HepG2 (cell line): Measurements from ENCODE around the gene FBXL12. TPM values are rescaled to one million over a fixed set of nuclear protein-coding genes. Genes with fewer than 3 reads are reported as not detected.

ENCODE experiments used
- ATAC-seq: fragments of 200-7000 bp; cut with Tn5 transposase; 3 replicates; pipeline ENCODE4 v1.9.1; 2020; ENCODE audit warnings: mild to moderate bottlenecking, moderate library complexity
- Bru-seq: library from RNA; stranded (reverse); fragments of 400-500 nt; gene quantifications from one replicate; lab custom pipeline; 2021; lab: Mats Ljungman, UMichigan
- BruChase-seq, 2 experiments: library from RNA; stranded (reverse); fragments of 400-500 nt; gene quantifications; one replicate each; lab custom pipeline; 2021; lab: Mats Ljungman, UMichigan
- BruUV-seq: library from RNA; stranded (reverse); fragments of 400-500 nt; replicated peaks from 2 replicates; lab custom pipeline; 2021; lab: Mats Ljungman, UMichigan
- CTCF ChIA-PET: fragments of 300-600 bp; formaldehyde crosslinking; extraction: SDS; loops from one replicate; lab custom pipeline; 2021; ENCODE audit warnings: low total read pairs, inconsistent platforms, low intra/inter-chr PET ratio; lab: Yijun Ruan, JAX
- POLR2A ChIA-PET: fragments of 350-600 bp; sonication (Branson Sonifier 250); formaldehyde crosslinking; loops from one replicate; lab custom pipeline; 2020; ENCODE audit warnings: antibody characterized with exemption, inconsistent platforms; lab: Yijun Ruan, JAX
- DNase-seq: peaks from one replicate; pipeline ENCODE4 v3.0.0-alpha.2; 2015; ENCODE audit warnings: low spot score
- FAIRE-seq: peaks from 3 replicates; lab custom pipeline; 2011; peaks lifted over from hg19 to GRCh38; lab: Jason Lieb, UNC
- H2AFZ ChIP-seq: one replicate; pipeline ENCODE4 v1.6.1; 2011; ENCODE audit warnings: low read length, inconsistent platforms
- H3K27ac ChIP-seq: fragments of 300-600 bp; 3 replicates; pipeline ENCODE4 v1.8.0; 2011; ENCODE audit warnings: mixed run types, mild to moderate bottlenecking, mixed read lengths, low read length, inconsistent platforms; ENCODE audit not compliant: insufficient read depth; ENCODE audit errors: extremely low read length
- H3K27me3 ChIP-seq, 2 experiments: fragments of 200-600 bp in 1 of 2; 2 replicates in 1 of 2; 3 replicates in 1 of 2; pipeline versions ENCODE4 v1.6.0 to v1.8.0; 2011; ENCODE audit warnings: low read length in 2 of 2, mild to moderate bottlenecking in 2 of 2, moderate library complexity in 2 of 2, inconsistent platforms in 1 of 2; ENCODE audit not compliant: insufficient read depth in 2 of 2, control insufficient read depth in 1 of 2
- H3K36me3 ChIP-seq, 2 experiments: fragments of 200-600 bp in 1 of 2; replicated peaks in 1 of 2; 2 replicates in 1 of 2; 3 replicates in 1 of 2; pipeline versions ENCODE4 v1.5.1 to v1.8.0; 2011; ENCODE audit warnings: low read length in 2 of 2, inconsistent platforms in 1 of 2; ENCODE audit not compliant: insufficient read depth in 2 of 2, control insufficient read depth in 1 of 2
- H3K4me1 ChIP-seq: 2 replicates; pipeline ENCODE4 v1.5.1; 2012; ENCODE audit warnings: low read length, inconsistent platforms; ENCODE audit not compliant: insufficient read depth
- H3K4me2 ChIP-seq: 2 replicates; pipeline ENCODE4 v1.6.0; 2011; ENCODE audit warnings: low read depth, low read length, inconsistent platforms
- H3K4me3 ChIP-seq, 3 experiments: fragments of 200-600 bp in 1 of 3; sonication (generic), shearing (Covaris generic) in 1 of 3; replicated peaks in 1 of 3; 2 replicates each; pipeline ENCODE4 v1.5.1; 2011 to 2016; ENCODE audit warnings: low read length in 3 of 3, inconsistent platforms in 2 of 3, low read depth in 2 of 3, mild to moderate bottlenecking in 2 of 3, control low read depth in 1 of 3, mixed read lengths in 1 of 3; ENCODE audit not compliant: insufficient read depth in 1 of 3
- H3K79me2 ChIP-seq: one replicate; pipeline ENCODE4 v1.6.1; 2011; ENCODE audit warnings: low read length, inconsistent platforms; ENCODE audit not compliant: insufficient read depth
- H3K9ac ChIP-seq: 2 replicates; pipeline ENCODE4 v1.6.0; 2011; ENCODE audit warnings: mild to moderate bottlenecking, low read depth, low read length, inconsistent platforms; ENCODE audit not compliant: insufficient read depth
- H3K9me3 ChIP-seq: 2 replicates; pipeline ENCODE4 v1.5.1; 2012; ENCODE audit warnings: mild to moderate bottlenecking, low read length
- H4K20me1 ChIP-seq: 2 replicates; pipeline ENCODE4 v1.6.0; 2011; ENCODE audit warnings: inconsistent platforms, mild to moderate bottlenecking, low read length, moderate library complexity; ENCODE audit not compliant: insufficient read depth
- AFF4 ChIP-seq: sonication (generic); formaldehyde crosslinking; IDR thresholded peaks from 2 replicates; pipeline ENCODE4 v1.4.0; 2020; ENCODE audit warnings: missing genetic modification reagents
- HMGXB4 ChIP-seq, 2 experiments: sonication (generic) in 1 of 2; formaldehyde crosslinking in 1 of 2; IDR thresholded peaks; 2 replicates each; pipeline versions ENCODE4 v1.4.0 to v1.6.1; 2018 to 2020; ENCODE audit warnings: missing genetic modification reagents in 2 of 2, borderline replicate concordance in 1 of 2, low read depth in 1 of 2, mild to moderate bottlenecking in 1 of 2, missing biosample characterization in 1 of 2
- ISL2 ChIP-seq: sonication (generic); formaldehyde crosslinking; IDR thresholded peaks from 2 replicates; pipeline ENCODE4 v1.5.0; 2020; ENCODE audit warnings: missing genetic modification reagents
- ZNF12 ChIP-seq: sonication (generic); formaldehyde crosslinking; IDR thresholded peaks from 2 replicates; pipeline ENCODE4 v1.5.0; 2020; ENCODE audit warnings: missing genetic modification reagents
- ZNF652 ChIP-seq: IDR thresholded peaks from 2 replicates; pipeline ENCODE4 v1.6.1; 2016; ENCODE audit warnings: low read depth, borderline replicate concordance
- WGBS: methylation state at CpG from one replicate; pipeline ENCODE4 v1.1.6; 2017; ENCODE audit warnings: low lambda C conversion rate; 5-methylcytosine and 5-hydroxymethylcytosine counted together
- in situ Hi-C: cut with HindIII; loops from 2 replicates; pipeline ENCODE4 v1.10.0; 2017; ENCODE audit warnings: low pct_unique_long_range_greater_than_20kb; ENCODE audit not compliant: extremely low pct_ligation_motif_present
- intact Hi-C: fragments of 100-400 bp; cut with micrococcal nuclease; formaldehyde crosslinking; loops from one replicate; pipeline ENCODE4 v1.10.0; 2022; ENCODE audit not compliant: unreplicated experiment
- long read RNA-seq, 2 experiments: library from RNA in 1 of 2; library from polyadenylated mRNA in 1 of 2; stranded (forward) in 1 of 2; unstranded in 1 of 2; transcript quantifications; one replicate each; pipeline ENCODE4 v2.0.0, GENCODE V29; 2019 to 2022
- polyA minus RNA-seq, 3 experiments: library from RNA; depleted of rRNA, polyadenylated mRNA; stranded (reverse); fragments of >200 nt; gene quantifications; 2 replicates each; pipeline ENCODE4 v1.2.3, GENCODE V29; 2011; ENCODE audit warnings: low replicate concordance in 1 of 3
- polyA plus RNA-seq, 8 experiments: library from polyadenylated mRNA; depleted of rRNA in 3 of 8; stranded (reverse) in 7 of 8; unstranded in 1 of 8; fragments of >200 nt; fragmentation: Illumina TruSeq in 4 of 8; extraction: Trizol in 4 of 8; gene quantifications; 2 replicates each; pipeline versions ENCODE4 v1.2.1 to v1.2.3, GENCODE V29; 2011 to 2016; ENCODE audit warnings: low read depth in 4 of 8, missing spikeins in 1 of 8, mixed read lengths in 1 of 8; ENCODE audit not compliant: insufficient read depth in 1 of 8
- total RNA-seq, 5 experiments: library from RNA; depleted of rRNA; stranded (reverse); fragments of >200 nt; fragmentation: Illumina TruSeq; extraction: Trizol; gene quantifications; 2 replicates each; pipeline ENCODE4 v1.2.3, GENCODE V29; 2016; ENCODE audit warnings: low read depth in 1 of 5
- TF ChIP-seq, protein P1 (sequence below): sonication (generic); IDR thresholded peaks from 2 replicates; pipeline ENCODE4 v1.6.1; 2016; ENCODE audit warnings: low read depth, borderline replicate concordance

The FBXL12 gene, protein sequence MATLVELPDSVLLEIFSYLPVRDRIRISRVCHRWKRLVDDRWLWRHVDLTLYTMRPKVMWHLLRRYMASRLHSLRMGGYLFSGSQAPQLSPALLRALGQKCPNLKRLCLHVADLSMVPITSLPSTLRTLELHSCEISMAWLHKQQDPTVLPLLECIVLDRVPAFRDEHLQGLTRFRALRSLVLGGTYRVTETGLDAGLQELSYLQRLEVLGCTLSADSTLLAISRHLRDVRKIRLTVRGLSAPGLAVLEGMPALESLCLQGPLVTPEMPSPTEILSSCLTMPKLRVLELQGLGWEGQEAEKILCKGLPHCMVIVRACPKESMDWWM
- total RNA-seq (2016; rRNA removed; fragmentation: Illumina TruSeq; extraction: Trizol) (19.0 and 20.4 TPM in 2 replicates), polyA plus RNA-seq (2011; rRNA removed) (23.1 and 30.1 TPM in 2 replicates), polyA minus RNA-seq (2011; rRNA and poly(A)+ RNA removed; ENCODE audit: low replicate concordance) (9.7 and 38.5 TPM in 2 replicates), Bru-seq, nascent RNA (percentile 71 among the genes with signal in this experiment), BruChase-seq, experiment 1, labeled RNA remaining after a 6-hour chase (percentile 71 among the genes with signal in this experiment), BruChase-seq, experiment 2, labeled RNA remaining after a 2-hour chase (percentile 72 among the genes with signal in this experiment)
- total RNA-seq (2016; cell fraction: cytosol; rRNA removed; fragmentation: Illumina TruSeq; extraction: Trizol; ENCODE audit: low read depth), result 6.1 and 6.2 TPM in 2 replicates
- total RNA-seq (2016; cell fraction: insoluble cytoplasmic fraction; rRNA removed; fragmentation: Illumina TruSeq; extraction: Trizol), result 15.4 and 21.7 TPM in 2 replicates
- total RNA-seq (2016; cell fraction: membrane; rRNA removed; fragmentation: Illumina TruSeq; extraction: Trizol), result 9.7 and 12.3 TPM in 2 replicates
- total RNA-seq (2016; cell fraction: nucleus; rRNA removed; fragmentation: Illumina TruSeq; extraction: Trizol), result 18.7 and 20.1 TPM in 2 replicates
- polyA plus RNA-seq (2011; cell fraction: cytosol; rRNA removed), result 15.4 and 23.3 TPM in 2 replicates
- polyA plus RNA-seq (2011; cell fraction: nucleus; rRNA removed), result 56.0 and 59.0 TPM in 2 replicates
- polyA plus RNA-seq (2012), result 17.5 and 22.5 TPM in 2 replicates
- 2.6 and 3.8 TPM in 2 replicates for polyA plus RNA-seq (2016; cell fraction: cytosol; fragmentation: Illumina TruSeq; extraction: Trizol; ENCODE audit: low read depth)
- 21.5 and 27.0 TPM in 2 replicates for polyA plus RNA-seq (2016; cell fraction: insoluble cytoplasmic fraction; fragmentation: Illumina TruSeq; extraction: Trizol; ENCODE audit: low read depth)
- 7.6 and 8.6 TPM in 2 replicates for polyA plus RNA-seq (2016; cell fraction: membrane; fragmentation: Illumina TruSeq; extraction: Trizol; ENCODE audit: low read depth)
- 35.6 and 40.1 TPM in 2 replicates for polyA plus RNA-seq (2016; cell fraction: nucleus; fragmentation: Illumina TruSeq; extraction: Trizol; ENCODE audit: insufficient read depth, low read depth)
- 10.0 and 11.3 TPM in 2 replicates for polyA minus RNA-seq (2011; cell fraction: cytosol; rRNA and poly(A)+ RNA removed)
- 25.1 and 28.3 TPM in 2 replicates for polyA minus RNA-seq (2011; cell fraction: nucleus; rRNA and poly(A)+ RNA removed)
- long read RNA-seq, experiment 1, transcript FBXL12-206 (3 exons, 1,843 nt), result minor isoform, 12 of 69 reads
- long read RNA-seq, experiment 1, transcript FBXL12-205 (2 exons, 1,736 nt), result minor isoform, 7 of 69 reads
- long read RNA-seq, experiment 1, transcript FBXL12-201 (3 exons, 1,852 nt), result major isoform, 36 of 69 reads
- long read RNA-seq, experiment 1, partial matches to known transcripts, result 0 of 69 reads
- long read RNA-seq, experiment 1, other reads (novel, unspliced or antisense), result 2 of 69 reads
- long read RNA-seq, experiment 2, transcript FBXL12-201 (3 exons, 1,852 nt), result major isoform, 24 of 55 reads
- long read RNA-seq, experiment 2, transcript FBXL12-205 (2 exons, 1,736 nt), result minor isoform, 6 of 55 reads
- long read RNA-seq, experiment 2, transcript FBXL12-206 (3 exons, 1,843 nt), result minor isoform, 10 of 55 reads
- long read RNA-seq, experiment 2, partial matches to known transcripts, result 1 of 55 reads
- long read RNA-seq, experiment 2, other reads (novel, unspliced or antisense), result 11 of 55 reads

DNA sequence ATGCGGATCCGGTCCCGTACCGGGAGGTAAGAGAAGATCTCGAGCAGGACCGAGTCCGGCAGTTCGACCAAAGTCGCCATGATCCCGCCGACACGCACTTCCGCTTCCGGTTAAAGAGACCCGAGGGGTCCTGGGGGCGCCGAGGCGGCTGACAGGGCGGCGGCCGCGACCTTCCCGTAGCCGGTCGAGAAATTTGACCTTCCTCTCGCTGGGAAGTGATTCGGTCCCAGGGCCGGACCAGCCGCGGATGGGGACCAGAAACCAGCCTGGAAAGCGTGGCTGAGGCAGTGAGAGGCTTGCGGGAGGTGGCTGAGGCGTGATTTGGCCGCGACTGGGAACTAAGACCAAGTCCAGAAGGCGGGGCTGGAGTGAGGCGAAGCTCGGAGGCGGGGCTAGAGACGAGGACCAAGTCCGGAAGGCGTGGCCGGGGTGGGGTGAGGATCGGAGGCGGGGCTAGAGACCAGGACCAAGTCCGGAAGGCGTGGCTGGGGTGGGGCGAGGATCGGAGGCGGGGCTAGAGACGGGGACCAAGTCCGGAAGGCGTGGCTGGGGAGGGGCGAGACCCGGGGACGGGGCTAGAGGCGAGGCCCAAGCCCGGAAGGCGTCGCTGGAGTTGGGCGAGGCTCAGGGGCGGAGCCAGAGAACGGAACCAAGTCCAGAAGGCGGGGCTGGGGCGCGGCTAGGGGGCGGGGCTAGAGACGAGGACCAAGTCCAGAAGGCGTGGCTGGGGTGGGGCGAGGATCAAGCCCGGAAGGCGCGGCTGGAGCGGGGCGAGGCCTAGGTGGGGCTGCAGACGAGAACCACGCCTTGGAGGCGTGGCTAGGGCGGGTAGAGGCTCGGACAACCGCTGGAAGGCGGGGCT, at the start of gene FBXL12:
TSS of gene FBXL12 (minus strand) at position 346 of the 862 bp plus-strand sequence. CDS start at position 80, 266 bp downstream.
- DNase-seq (peak; percentile 97), ATAC-seq (peak; percentile 87), FAIRE-seq (peak; percentile 82)
- CTCF ChIA-PET, result no interaction called here
- Histone ChIP-seq H3K4me1 (peaks cover 33% of the 10 kb centered on the region), H3K9me3 (no peaks in the 10 kb centered on the region; the same call in 1 of the 2 replicates), H3K9ac (peak within 1 kb of the TSS; percentile 91), H3K27ac (peak within 1 kb of the TSS; percentile 93), H3K36me3 (peaks cover 2 to 4% of the 10 kb centered on the region in 2 experiments; a peak in 3 of 5 replicates), H3K27me3 (no peaks in the 10 kb centered on the region; a peak in 1 of 5 replicates), H4K20me1 (peaks cover 6% of the 10 kb centered on the region; the same call in 1 of the 2 replicates), H3K4me3 (peak within 1 kb of the TSS; percentile 81 to 95 (median 84)), H3K79me2 (peaks cover 31% of the 10 kb centered on the region), H3K4me2 (peak within 1 kb of the TSS; percentile 78), H2AFZ (no peak within 1 kb of the TSS)
- WGBS, result 2% methylated on average over 59 of the region's 82 CpGs
- in situ Hi-C loops (no loop called here), intact Hi-C loops (loop anchor here (1.0 to 2.0 kb wide), 2 partner anchors 27 to 34 kb away; no protein-coding TSS in a partner anchor)
- BruUV-seq, result no TSS peak
- POLR2A ChIA-PET, result interaction anchor here (0.7 to 2.5 kb wide), 10 partner anchors 8 to 986 kb away, joined by 3 to 16 read pairs (median 4); partner anchors contain the start of genes MBD3L1, PIN1, UBL5 and ZNF846
- no peak for TF ChIP-seq ZNF652 (CRISPR knock-in tag)
- TF ChIP-seq ISL2 (CRISPR knock-in tag), result peak; percentile 11; the same call in 1 of the 2 replicates
- no peak for TF ChIP-seq AFF4 (CRISPR knock-in tag)
- TF ChIP-seq, protein P1, sequence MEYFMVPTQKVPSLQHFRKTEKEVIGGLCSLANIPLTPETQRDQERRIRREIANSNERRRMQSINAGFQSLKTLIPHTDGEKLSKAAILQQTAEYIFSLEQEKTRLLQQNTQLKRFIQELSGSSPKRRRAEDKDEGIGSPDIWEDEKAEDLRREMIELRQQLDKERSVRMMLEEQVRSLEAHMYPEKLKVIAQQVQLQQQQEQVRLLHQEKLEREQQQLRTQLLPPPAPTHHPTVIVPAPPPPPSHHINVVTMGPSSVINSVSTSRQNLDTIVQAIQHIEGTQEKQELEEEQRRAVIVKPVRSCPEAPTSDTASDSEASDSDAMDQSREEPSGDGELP, result no peak; the same call in 1 of the 2 replicates
- TF ChIP-seq ZNF12 (CRISPR knock-in tag), result no peak
- peak; percentile 44 to 70; a peak in 1 of 4 replicates for TF ChIP-seq HMGXB4 (CRISPR knock-in tag; IDR thresholded peaks at IDR 0.05; ENCODE audit: borderline replicate concordance in 1 of 2, low read depth in 1 of 2)
